ENCODE results near the gene CDC42BPA. TPM values are rescaled to one million over a fixed set of nuclear protein-coding genes. Genes with fewer than 3 reads are reported as not detected.
"Not testable (repeated sequence)": the region's sequence is repeated elsewhere in the genome, so short reads cannot be mapped to it uniquely, and the experiment has no call there.

Gene CDC42BPA
- total and polyA plus RNA-seq, 5 donors = 12.9 to 38.0 (median 36.5) TPM

GRCh38 chr1:227009937-227010336 is 308.4 kb downstream of the CDC42BPA start:
- H3K4me3 ChIP-seq (ENCODE audit: low read length) = no peak overlapping the region
- ATAC-seq (no peak), DNase-seq (no peak)
- intact Hi-C loops (cut with DNase I) = no loop called here
- H3K27ac ChIP-seq (ENCODE audit: low read length) = no peak overlapping the region
- H3K4me1 ChIP-seq (ENCODE audit: control insufficient read depth, insufficient read depth, low read length) = no peaks in the 10 kb centered on the region
- no peaks in the 10 kb centered on the region for H3K9me3 ChIP-seq (ENCODE audit: control insufficient read depth, low read length)
- no peaks in the 10 kb centered on the region for H3K27me3 ChIP-seq (ENCODE audit: control insufficient read depth, insufficient read depth)

GRCh38 chr1:227006226-227006796 is 312.0 kb downstream of the CDC42BPA start:
- Histone ChIP-seq H3K27me3 (ENCODE audit: control insufficient read depth, insufficient read depth) (no peaks in the 10 kb centered on the region), H3K4me1 (ENCODE audit: control insufficient read depth, insufficient read depth, low read length) (no peaks in the 10 kb centered on the region), H3K9me3 (ENCODE audit: control insufficient read depth, low read length) (no peaks in the 10 kb centered on the region), H3K27ac (ENCODE audit: low read length) (no peak overlapping the region), H3K4me3 (ENCODE audit: low read length) (no peak overlapping the region)
- ATAC-seq (no peak), DNase-seq (no peak)
- 99% methylated on average over 5 of the region's 5 CpGs for WGBS
- intact Hi-C loops (cut with DNase I) = no loop called here

- Histone ChIP-seq H3K27ac (ENCODE audit: low read length) (no peak overlapping the region), H3K4me1 (ENCODE audit: control insufficient read depth, insufficient read depth, low read length) (no peaks in the 10 kb centered on the region), H3K9me3 (ENCODE audit: control insufficient read depth, low read length) (no peaks in the 10 kb centered on the region), H3K4me3 (ENCODE audit: low read length) (no peak overlapping the region), H3K27me3 (ENCODE audit: control insufficient read depth, insufficient read depth) (no peaks in the 10 kb centered on the region)
- intact Hi-C loops (cut with DNase I) = no loop called here
- DNase-seq (no peak), ATAC-seq (no peak)
- WGBS = 85% methylated on average over 8 of the region's 8 CpGs
Observed at GRCh38 chr1:227004796-227005195, 313.5 kb downstream of the CDC42BPA start.

DNA sequence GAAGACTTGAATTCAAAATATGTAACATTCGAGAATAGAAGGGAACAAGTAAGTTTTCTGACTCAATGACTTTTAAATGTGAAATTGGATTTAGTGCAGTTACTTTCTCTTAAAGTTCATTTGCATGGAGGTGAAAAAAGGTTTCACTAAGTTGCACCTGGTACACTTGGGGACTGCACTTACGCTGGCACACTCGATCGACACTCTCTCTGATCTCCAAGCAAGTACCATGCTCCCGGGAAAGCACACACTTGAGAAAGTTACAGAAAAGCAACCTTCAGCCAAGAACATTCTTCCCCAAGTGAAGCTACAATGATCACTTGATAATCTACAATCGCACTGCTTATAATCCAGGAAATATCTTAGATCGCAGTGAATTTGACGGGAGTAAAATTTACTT is 315.1 kb downstream of the CDC42BPA start:
- no peaks in the 10 kb centered on the region for H3K27me3 ChIP-seq (ENCODE audit: control insufficient read depth, insufficient read depth)
- H3K4me1 ChIP-seq (ENCODE audit: control insufficient read depth, insufficient read depth, low read length) = no peaks in the 10 kb centered on the region
- H3K9me3 ChIP-seq (ENCODE audit: control insufficient read depth, low read length) = no peaks in the 10 kb centered on the region
- ATAC-seq = no peak
- DNase-seq = no peak
- intact Hi-C loops (cut with DNase I) = no loop called here
- 97% methylated on average over 8 of the region's 8 CpGs for WGBS
- H3K27ac ChIP-seq (ENCODE audit: low read length) = no peak overlapping the region
- no peak overlapping the region for H3K4me3 ChIP-seq (ENCODE audit: low read length)

GRCh38 chr1:227002531-227003049 is 315.7 kb downstream of the CDC42BPA start:
- Histone ChIP-seq H3K27ac (ENCODE audit: low read length) (no peak overlapping the region), H3K4me3 (ENCODE audit: low read length) (no peak overlapping the region), H3K27me3 (ENCODE audit: control insufficient read depth, insufficient read depth) (no peaks in the 10 kb centered on the region), H3K9me3 (ENCODE audit: control insufficient read depth, low read length) (no peaks in the 10 kb centered on the region), H3K4me1 (ENCODE audit: control insufficient read depth, insufficient read depth, low read length) (no peaks in the 10 kb centered on the region)
- no peak for DNase-seq
- WGBS = 53% methylated on average over 3 of the region's 3 CpGs
- ATAC-seq = no peak
- intact Hi-C loops (cut with DNase I) = no loop called here

- H3K4me3 ChIP-seq (ENCODE audit: low read length); ATAC-seq; H3K4me1 ChIP-seq (ENCODE audit: control insufficient read depth, insufficient read depth, low read length); H3K27me3 ChIP-seq (ENCODE audit: control insufficient read depth, insufficient read depth); H3K9me3 ChIP-seq (ENCODE audit: control insufficient read depth, low read length); H3K27ac ChIP-seq (ENCODE audit: low read length); intact Hi-C loops (cut with DNase I); DNase-seq: not testable (repeated sequence)
- WGBS = 99% methylated on average over 2 of the region's 2 CpGs
Observed at GRCh38 chr1:226999579-226999978, 318.7 kb downstream of the CDC42BPA start.

DNA sequence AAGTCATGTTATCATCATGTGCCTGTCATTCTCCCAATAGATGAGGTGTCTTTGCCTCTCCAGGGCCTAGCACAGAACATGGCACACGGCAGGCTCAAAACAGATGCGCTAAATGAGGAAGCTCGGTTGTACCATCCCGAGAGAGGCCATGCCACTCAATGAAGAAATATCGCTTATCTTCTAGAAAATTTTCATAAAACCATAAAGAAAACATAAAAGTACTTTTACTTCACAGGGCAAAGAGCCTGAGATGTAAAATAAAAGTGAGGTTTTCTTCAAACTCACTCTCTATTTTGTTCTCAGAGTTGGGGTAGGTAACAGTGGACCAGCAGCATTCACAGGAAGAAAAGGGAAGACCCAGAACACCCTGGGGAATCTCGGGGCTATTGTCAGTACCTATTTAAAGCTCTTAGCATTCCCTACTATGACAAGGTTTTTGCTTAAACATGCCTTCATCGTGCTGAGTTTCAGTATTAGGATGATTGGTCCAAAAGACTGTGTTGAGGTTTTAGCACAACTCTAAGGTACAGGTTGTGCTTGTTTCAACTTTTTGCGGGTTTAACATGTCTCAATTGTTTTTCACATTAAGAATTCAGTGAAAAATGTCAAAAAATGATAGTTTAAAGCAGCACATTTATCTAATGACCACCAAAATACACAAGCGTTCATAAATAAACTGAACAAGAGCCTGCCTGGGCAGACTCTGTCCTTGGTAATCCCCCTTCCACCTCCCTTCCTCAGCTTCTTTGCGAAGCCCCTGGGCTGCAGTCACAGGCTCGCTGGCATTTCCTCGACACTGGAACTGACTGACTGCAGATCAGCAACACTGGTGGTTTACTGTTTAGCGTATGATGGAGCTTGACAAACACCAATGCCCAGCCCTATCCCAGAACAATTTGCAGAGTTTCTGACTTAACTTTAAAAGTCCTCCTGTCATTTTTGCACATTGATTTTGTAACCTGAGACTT is 322.6 kb downstream of the CDC42BPA start:
- no peak for DNase-seq
- intact Hi-C loops (cut with DNase I) = no loop called here
- no peaks in the 10 kb centered on the region for H3K27me3 ChIP-seq (ENCODE audit: control insufficient read depth, insufficient read depth)
- H3K4me1 ChIP-seq (ENCODE audit: control insufficient read depth, insufficient read depth, low read length) = peaks cover 7% of the 10 kb centered on the region
- ATAC-seq = no peak
- H3K27ac ChIP-seq (ENCODE audit: low read length) = no peak overlapping the region
- WGBS = 82% methylated on average over 13 of the region's 13 CpGs
- no peak overlapping the region for H3K4me3 ChIP-seq (ENCODE audit: low read length)
- H3K9me3 ChIP-seq (ENCODE audit: control insufficient read depth, low read length) = no peaks in the 10 kb centered on the region

- Histone ChIP-seq H3K4me3 (ENCODE audit: low read length) (no peak overlapping the region), H3K4me1 (ENCODE audit: control insufficient read depth, insufficient read depth, low read length) (peaks cover 10% of the 10 kb centered on the region), H3K27me3 (ENCODE audit: control insufficient read depth, insufficient read depth) (no peaks in the 10 kb centered on the region), H3K27ac (ENCODE audit: low read length) (no peak overlapping the region), H3K9me3 (ENCODE audit: control insufficient read depth, low read length) (no peaks in the 10 kb centered on the region)
- intact Hi-C loops (cut with DNase I) = no loop called here
- 84% methylated on average over 18 of the region's 18 CpGs for WGBS
- DNase-seq (no peak), ATAC-seq (peak in 1 of 2 donors; percentile 6)
Observed at GRCh38 chr1:226994586-226995364, 323.5 kb downstream of the CDC42BPA start.

DNA sequence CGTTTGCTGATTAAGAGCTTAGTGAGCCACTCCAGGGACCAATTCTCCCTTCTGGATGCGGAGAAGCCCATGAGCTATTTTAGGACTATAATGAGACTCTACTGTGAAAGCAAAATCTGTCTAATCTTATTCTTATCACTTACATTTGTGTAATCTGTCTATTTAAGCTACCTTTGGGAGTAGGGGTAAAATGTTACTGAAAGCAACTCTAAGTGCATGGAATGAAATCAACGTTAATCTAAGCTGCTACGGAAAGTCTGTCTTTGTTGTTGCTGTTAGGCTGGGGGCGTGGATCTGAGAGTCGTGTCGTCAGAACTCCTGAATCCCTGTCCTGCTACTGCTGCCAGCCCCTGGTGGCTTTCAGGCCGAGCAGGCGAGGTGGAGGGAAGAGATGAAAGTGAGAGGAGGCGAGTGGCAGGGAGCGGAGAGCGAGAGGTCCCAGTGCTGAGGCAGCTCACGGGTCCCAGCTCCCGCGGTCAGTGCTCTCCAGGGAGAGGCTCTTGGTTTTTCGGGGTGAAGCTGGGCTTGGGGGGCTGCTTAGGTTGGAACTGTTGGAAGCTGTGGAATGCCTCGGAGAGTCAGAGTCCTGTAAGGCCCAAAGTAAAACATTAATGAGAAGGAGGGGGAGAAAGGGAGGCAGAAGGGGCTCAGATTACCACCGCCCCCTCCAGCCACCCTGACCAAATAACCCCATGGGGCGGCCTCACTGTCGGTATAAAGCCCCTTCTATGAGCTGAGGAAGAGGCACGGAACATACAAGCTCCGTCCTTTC is 324.3 kb downstream of the CDC42BPA start:
- intact Hi-C loops (cut with DNase I) = no loop called here
- DNase-seq (peak; percentile 45 to 75 (median 71)), ATAC-seq (peak; percentile 50 to 64)
- H3K4me3 ChIP-seq (ENCODE audit: low read length) = no peak overlapping the region
- H3K4me1 ChIP-seq (ENCODE audit: control insufficient read depth, insufficient read depth, low read length) = peaks cover 16% of the 10 kb centered on the region
- no peaks in the 10 kb centered on the region for H3K9me3 ChIP-seq (ENCODE audit: control insufficient read depth, low read length)
- 55% methylated on average over 22 of the region's 22 CpGs for WGBS
- H3K27me3 ChIP-seq (ENCODE audit: control insufficient read depth, insufficient read depth) = no peaks in the 10 kb centered on the region
- peak overlapping the region; percentile 88 for H3K27ac ChIP-seq (ENCODE audit: low read length)

GRCh38 chr1:226991920-226992319 is 326.4 kb downstream of the CDC42BPA start:
- Histone ChIP-seq H3K27me3 (ENCODE audit: control insufficient read depth, insufficient read depth) (no peaks in the 10 kb centered on the region), H3K9me3 (ENCODE audit: control insufficient read depth, low read length) (no peaks in the 10 kb centered on the region), H3K4me3 (ENCODE audit: low read length) (no peak overlapping the region), H3K4me1 (ENCODE audit: control insufficient read depth, insufficient read depth, low read length) (peaks cover 18% of the 10 kb centered on the region), H3K27ac (ENCODE audit: low read length) (no peak overlapping the region)
- DNase-seq = no peak
- 95% methylated on average over 4 of the region's 4 CpGs for WGBS
- ATAC-seq = no peak
- intact Hi-C loops (cut with DNase I) = no loop called here
